Stimulated activated CD4-positive, alpha-beta T cell treated with anti-CD3 and anti-CD28 coated beads, Interleukin-2, amount 100 ng/mL, for 24 hours (primary cell): ENCODE results near the gene VPS35.
A peak's percentile ranks its signal among the peaks of the same experiment; 100 is the strongest.

Experiments used
- DNase-seq, 2 donors: peaks; one replicate each; pipeline ENCODE4 v3.0.0-alpha.2; 2020

VPS35 gene

GRCh38 chr16:46688654-46689364, at the start of gene VPS35:
Gene VPS35 (minus strand): TSS chr16:46689178. CDS start chr16:46689133, 45 bp downstream.
- peak; percentile 100 for DNase-seq

GRCh38 chr16:46737621-46738214, 48.7 kb upstream of the VPS35 start:
- no peak for DNase-seq

DNA sequence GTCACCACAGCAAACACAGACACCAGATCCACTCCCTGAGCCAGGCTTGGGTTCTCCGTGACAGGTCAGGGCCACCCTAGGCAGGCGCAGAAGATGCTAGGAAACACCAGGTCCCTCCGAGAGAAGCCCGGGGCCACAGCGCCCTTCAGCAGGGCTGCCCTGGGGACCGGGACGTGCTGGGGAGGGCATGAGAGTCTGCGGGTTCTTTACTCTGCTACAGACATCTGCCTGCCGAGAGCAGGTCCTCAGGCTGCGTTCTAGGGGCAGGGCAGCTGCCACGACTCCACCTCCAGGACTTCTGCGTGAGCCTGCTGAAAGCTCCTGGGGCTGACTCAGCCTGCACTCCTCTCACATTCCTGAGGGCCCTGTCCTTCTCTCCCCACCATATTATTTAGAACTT, 47.7 kb upstream of the VPS35 start:
- DNase-seq: no peak

DNA sequence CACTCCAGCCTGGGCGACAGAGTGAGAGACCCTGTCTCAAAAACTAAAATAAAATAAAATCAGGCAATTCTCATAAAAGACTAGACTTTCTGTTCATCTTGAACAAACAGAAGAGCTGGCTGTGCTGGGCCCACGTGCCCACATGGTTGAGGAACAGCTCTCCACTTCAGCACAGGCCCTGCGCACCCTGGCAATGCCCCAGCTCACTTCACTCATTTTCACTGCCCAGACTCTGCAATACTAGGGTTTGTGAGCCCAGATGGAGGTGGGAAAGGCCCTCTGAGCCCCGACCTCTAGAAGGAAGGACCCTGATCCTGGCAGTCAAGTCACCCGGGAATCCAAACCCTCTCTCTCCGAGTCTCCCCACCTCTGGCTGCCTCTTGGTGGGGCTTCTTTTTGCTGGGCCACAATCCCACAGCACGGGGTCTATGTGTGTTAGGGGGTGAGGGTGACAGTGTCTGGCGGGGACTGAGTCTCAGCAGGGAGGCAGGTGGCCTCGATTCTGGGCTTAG, 44.4 kb upstream of the VPS35 start:
- no peak for DNase-seq

DNA sequence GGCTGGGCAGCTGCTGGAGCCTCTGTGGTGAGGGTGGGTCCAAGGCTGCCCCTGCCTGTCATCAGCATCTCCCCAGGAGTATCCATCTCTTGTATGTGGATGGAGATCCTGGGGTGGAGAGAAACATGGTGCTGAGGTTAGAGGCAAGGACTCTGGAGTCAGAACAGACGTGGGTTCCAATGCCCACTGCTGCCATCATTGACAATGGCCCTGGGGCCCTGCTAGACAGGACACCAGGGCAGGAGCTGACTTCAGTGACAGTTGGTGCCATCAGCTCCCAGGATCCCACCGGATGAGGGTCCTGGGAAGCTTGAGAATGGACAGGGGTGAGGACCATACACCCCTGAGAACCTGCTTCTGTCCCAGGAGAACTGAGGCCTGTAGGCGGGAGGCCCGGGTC, 43.6 kb upstream of the VPS35 start:
- no peak for DNase-seq

GRCh38 chr16:46731691-46732555, 42.9 kb upstream of the VPS35 start:
- DNase-seq: no peak

GRCh38 chr16:46730801-46731690, 42.1 kb upstream of the VPS35 start:
- DNase-seq: no peak

GRCh38 chr16:46730126-46730525, 41.1 kb upstream of the VPS35 start:
- DNase-seq: no peak

GRCh38 chr16:46729326-46729995, 40.5 kb upstream of the VPS35 start:
- DNase-seq: no peak

DNA sequence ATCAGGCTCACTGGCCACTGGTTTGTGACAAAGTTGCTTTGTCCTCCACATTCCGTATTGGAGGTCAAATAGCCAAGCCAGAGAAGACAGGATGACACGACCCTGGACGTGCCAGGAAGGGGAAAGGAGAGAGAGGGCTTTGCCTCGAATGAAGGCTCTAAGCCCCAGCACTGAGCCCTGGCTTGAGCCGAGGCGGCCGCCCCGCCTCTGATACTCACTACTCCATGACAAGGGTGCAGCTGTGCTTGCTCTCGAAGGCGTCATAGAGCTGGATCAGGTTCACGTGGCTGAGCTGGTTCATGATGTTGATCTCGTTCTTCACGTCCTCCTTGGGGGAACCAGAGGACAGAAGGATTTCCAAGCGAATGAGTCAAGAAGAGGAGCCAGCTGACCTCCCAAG, 39.8 kb upstream of the VPS35 start:
- no peak for DNase-seq

GRCh38 chr16:46727630-46728029, 38.7 kb upstream of the VPS35 start:
- no peak for DNase-seq

GRCh38 chr16:46727184-46727583, 38.2 kb upstream of the VPS35 start:
- no peak for DNase-seq

DNA sequence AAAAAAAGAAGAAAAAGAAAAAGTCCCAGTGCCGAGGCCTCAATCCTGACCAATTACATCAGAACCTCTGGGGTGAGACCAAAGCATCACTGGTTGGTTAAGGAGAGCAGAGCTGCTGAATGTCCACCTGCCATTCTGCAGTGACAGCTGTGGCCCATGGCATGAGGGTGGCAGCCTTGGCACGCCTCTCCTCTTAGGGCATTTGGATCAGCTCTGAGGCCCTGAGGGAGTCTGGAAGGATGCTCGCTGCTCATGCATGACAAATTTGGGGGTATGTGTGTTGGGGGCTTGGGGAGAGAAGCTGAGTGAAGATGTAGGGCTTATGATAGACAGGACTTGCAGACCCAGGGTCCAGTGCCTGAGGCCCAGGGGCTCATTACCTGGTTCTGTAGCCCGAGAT, 32.9 kb upstream of the VPS35 start:
- no peak for DNase-seq

DNA sequence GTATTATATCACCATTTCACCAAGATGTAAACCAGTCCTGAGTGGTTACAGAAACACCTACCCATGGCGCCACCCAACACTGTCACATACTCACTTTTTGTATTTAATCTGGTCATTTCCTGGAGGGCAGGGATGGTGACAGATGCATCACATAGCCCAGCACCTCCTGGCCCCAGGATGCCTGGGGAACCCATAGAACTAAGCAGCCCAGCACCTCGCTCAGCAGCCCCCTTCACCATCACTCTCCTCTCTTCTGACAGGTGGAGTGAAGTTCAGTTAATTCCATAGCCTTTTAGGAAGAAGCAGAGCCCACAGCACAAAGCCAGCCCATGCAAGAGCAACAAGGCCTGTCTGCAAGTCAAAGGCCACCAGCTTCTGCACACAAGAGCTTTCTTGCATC, 31.6 kb upstream of the VPS35 start:
- DNase-seq: no peak

GRCh38 chr16:46719528-46719927, 30.6 kb upstream of the VPS35 start:
- no peak for DNase-seq

DNA sequence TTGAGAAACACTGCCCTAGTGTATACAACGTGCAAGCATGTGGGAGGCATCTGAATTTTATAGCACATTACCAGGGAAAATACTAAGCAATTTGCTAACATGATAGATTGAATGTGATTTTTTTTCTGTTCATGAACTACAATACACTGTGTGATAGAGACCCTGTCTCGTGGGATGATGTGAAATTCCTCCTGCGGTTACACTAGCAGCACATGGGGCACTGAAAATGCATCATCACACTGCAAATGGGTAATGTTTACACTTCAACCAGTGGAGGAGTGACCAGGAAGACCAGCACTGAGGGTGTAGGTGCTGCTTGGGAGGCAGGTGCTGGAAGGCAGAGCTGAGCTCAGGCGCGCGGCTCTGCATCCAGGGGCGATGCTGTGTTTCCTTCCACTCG, 29.2 kb upstream of the VPS35 start:
- no peak for DNase-seq

- no peak for DNase-seq
Observed at GRCh38 chr16:46717692-46718091, 28.7 kb upstream of the VPS35 start.

DNA sequence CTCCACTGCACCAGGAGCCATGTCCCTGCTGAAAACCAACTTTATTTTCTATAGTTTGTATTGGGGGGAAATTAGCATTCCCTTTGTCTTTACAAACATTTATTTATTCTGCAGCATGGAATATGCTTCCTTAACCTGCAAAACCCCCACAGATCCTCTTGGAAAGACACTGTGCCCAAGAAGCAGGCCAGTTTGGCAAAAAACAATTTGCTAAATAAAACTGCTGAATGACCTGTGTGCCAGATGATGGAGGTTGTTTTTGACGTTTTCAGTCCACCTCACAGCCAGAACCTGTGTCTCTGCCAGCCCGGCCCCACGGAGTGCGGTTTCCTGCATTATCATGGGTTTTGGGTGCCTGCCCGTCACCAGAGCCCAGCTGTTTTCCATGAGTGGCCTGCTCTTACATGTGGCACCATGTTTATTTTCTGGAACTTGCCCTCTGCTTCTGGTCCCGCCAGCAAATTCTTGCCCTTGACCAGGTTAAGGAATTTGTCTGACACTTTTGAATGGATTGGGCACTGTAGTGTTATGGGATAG, 26.9 kb upstream of the VPS35 start:
- no peak for DNase-seq

GRCh38 chr16:46714797-46715591, 26.0 kb upstream of the VPS35 start:
- no peak for DNase-seq

- DNase-seq: no peak
Observed at GRCh38 chr16:46713634-46714033, 24.7 kb upstream of the VPS35 start.

DNA sequence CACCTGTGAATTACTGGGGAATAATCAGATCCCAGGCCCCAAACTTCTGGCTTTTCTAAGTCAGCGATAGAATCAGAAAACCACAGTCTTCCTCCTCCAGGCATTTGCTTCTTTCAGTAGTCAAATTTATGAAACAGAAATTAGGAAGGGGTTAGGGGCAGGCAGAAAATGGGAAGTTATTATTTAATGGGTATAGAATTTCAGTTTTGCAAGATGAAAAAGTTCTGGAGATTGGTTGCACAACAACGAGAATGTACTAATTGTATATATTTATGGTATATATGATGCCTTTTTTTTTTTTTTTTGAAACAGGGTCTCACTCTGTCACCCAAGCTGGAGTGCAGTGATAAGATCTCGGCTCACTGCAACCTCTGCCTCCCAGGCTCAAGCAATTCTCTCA, 23.9 kb upstream of the VPS35 start:
- DNase-seq: no peak
